SK-N-SH (cell line): ENCODE measurements around the gene RPGRIP1L. TPM values are rescaled to one million over a fixed set of nuclear protein-coding genes. Genes with fewer than 3 reads are reported as not detected.

ENCODE experiments used
- CTCF ChIA-PET: fragments of 300-600, 350-600 bp; formaldehyde crosslinking; extraction: SDS; loops from one replicate; lab custom pipeline; 2021; lab: Yijun Ruan, JAX
- POLR2A ChIA-PET: fragments of 350-600 bp; sonication (Branson Sonifier 250); formaldehyde crosslinking; extraction: SDS; loops from one replicate; lab custom pipeline; 2020; ENCODE audit warnings: antibody characterized with exemption, inconsistent platforms; lab: Yijun Ruan, JAX
- DNase-seq: peaks from one replicate; pipeline ENCODE4 v3.0.0; 2012
- H2AFZ ChIP-seq: fragments of 200-600 bp; sonication (generic); 2 replicates; pipeline ENCODE4 v1.8.1; 2016; ENCODE audit warnings: antibody characterized with exemption, mild to moderate bottlenecking, low read depth
- H3F3A ChIP-seq: fragments of 200-600 bp; sonication (generic); replicated peaks from 2 replicates; pipeline ENCODE3; 2016; ENCODE audit warnings: antibody characterized with exemption, mild to moderate bottlenecking; ENCODE audit not compliant: insufficient read depth
- H3K27ac ChIP-seq, 2 experiments: fragments of 200-500 bp in 1 of 2; fragments of 200-600 bp in 1 of 2; sonication (Bioruptor generic) in 1 of 2; sonication (generic), shearing (Covaris generic) in 1 of 2; 2 replicates each; pipeline versions ENCODE4 v1.5.1 to v1.6.1; 2014 to 2016; ENCODE audit warnings: low read depth in 2 of 2, inconsistent platforms in 1 of 2, low read length in 1 of 2, mild to moderate bottlenecking in 1 of 2, mixed read lengths in 1 of 2
- H3K27me3 ChIP-seq: fragments of 200-600 bp; sonication (generic), shearing (Covaris generic); 2 replicates; pipeline ENCODE4 v1.6.1; 2016; ENCODE audit warnings: mixed run types; ENCODE audit not compliant: insufficient read depth
- H3K36me3 ChIP-seq, 2 experiments: fragments of 200-500 bp in 1 of 2; fragments of 200-600 bp in 1 of 2; sonication (Bioruptor generic) in 1 of 2; sonication (generic) in 1 of 2; replicated peaks in 1 of 2; 2 replicates each; pipeline versions ENCODE3 to v1.5.1; 2014 to 2016; ENCODE audit warnings: low read length in 1 of 2, mild to moderate bottlenecking in 1 of 2; ENCODE audit not compliant: insufficient read depth in 2 of 2, control insufficient read depth in 1 of 2
- H3K4me1 ChIP-seq, 2 experiments: fragments of 200-500 bp in 1 of 2; fragments of 200-600 bp in 1 of 2; sonication (Bioruptor generic) in 1 of 2; sonication (generic), shearing (Covaris generic) in 1 of 2; 2 replicates each; pipeline versions ENCODE4 v1.5.1 to v1.6.1; 2014 to 2016; ENCODE audit warnings: low read depth in 1 of 2, low read length in 1 of 2, mixed run types in 1 of 2; ENCODE audit not compliant: insufficient read depth in 2 of 2, control insufficient read depth in 1 of 2
- H3K4me2 ChIP-seq: fragments of 200-600 bp; sonication (generic), shearing (Covaris generic); 2 replicates; pipeline ENCODE4 v1.6.1; 2017; ENCODE audit warnings: mixed run types
- H3K4me3 ChIP-seq, 2 experiments: fragments of 200-500 bp in 1 of 2; fragments of 200-600 bp in 1 of 2; sonication (Bioruptor generic) in 1 of 2; sonication (generic), shearing (Covaris generic) in 1 of 2; 2 replicates each; pipeline versions ENCODE4 v1.5.1 to v1.8.1; 2014 to 2016; ENCODE audit warnings: low read depth in 2 of 2, inconsistent platforms in 1 of 2, low read length in 1 of 2, mild to moderate bottlenecking in 1 of 2, mixed read lengths in 1 of 2, moderate library complexity in 1 of 2
- H3K79me2 ChIP-seq: fragments of 200-600 bp; sonication (generic); 2 replicates; pipeline ENCODE4 v1.8.1; 2017; ENCODE audit warnings: mild to moderate bottlenecking; ENCODE audit not compliant: insufficient read depth
- H3K9ac ChIP-seq: fragments of 200-600 bp; sonication (generic); 2 replicates; pipeline ENCODE4 v1.6.1; 2017; ENCODE audit warnings: mixed run types
- H3K9me2 ChIP-seq: fragments of 200-600 bp; sonication (generic); 2 replicates; pipeline ENCODE4 v1.6.1; 2017; ENCODE audit warnings: mixed run types
- H3K9me3 ChIP-seq: fragments of 200-600 bp; sonication (generic); 2 replicates; pipeline ENCODE4 v1.6.1; 2017; ENCODE audit warnings: mixed run types, mild to moderate bottlenecking, moderate library complexity
- H4K20me1 ChIP-seq: fragments of 200-600 bp; sonication (generic); 2 replicates; pipeline ENCODE4 v1.6.1; 2017; ENCODE audit warnings: mild to moderate bottlenecking, mixed run types; ENCODE audit not compliant: insufficient read depth
- ELF1 ChIP-seq: IDR thresholded peaks from 2 replicates; pipeline ENCODE4 v1.4.0; 2012
- EP300 ChIP-seq, 2 experiments: IDR thresholded peaks; 2 replicates each; pipeline versions ENCODE4 v1.4.0 to v1.6.1; 2012; ENCODE audit warnings: borderline replicate concordance in 1 of 2, low read depth in 1 of 2, low read length in 1 of 2
- EZH2phosphoT487 ChIP-seq: fragments of 200-600 bp; sonication (generic); IDR thresholded peaks from 2 replicates; pipeline ENCODE4 v1.6.1; 2017; ENCODE audit warnings: low read depth, mixed run types, mild to moderate bottlenecking, antibody characterized with exemption, moderate library complexity, borderline replicate concordance
- FOXJ3 ChIP-seq: sonication (generic); formaldehyde crosslinking; IDR thresholded peaks from 2 replicates; pipeline ENCODE4 v1.5.1; 2020; ENCODE audit warnings: mild to moderate bottlenecking, missing genetic modification reagents
- FOXM1 ChIP-seq: IDR thresholded peaks from 2 replicates; pipeline ENCODE4 v1.4.0; 2012; ENCODE audit warnings: low read depth, mild to moderate bottlenecking
- IRF3 ChIP-seq: fragments of 150-350 bp; IDR thresholded peaks from 2 replicates; pipeline ENCODE4 v1.6.1; 2016; ENCODE audit warnings: mild to moderate bottlenecking, low read depth, low read length
- MEF2A ChIP-seq: IDR thresholded peaks from 2 replicates; pipeline ENCODE4 v1.4.0; 2012; ENCODE audit warnings: low read depth, borderline replicate concordance
- MXI1 ChIP-seq: IDR thresholded peaks from 2 replicates; pipeline ENCODE4 v1.6.1; 2012; ENCODE audit warnings: mild to moderate bottlenecking, low read depth, low read length, improper control_type of control experiment
- NFIC ChIP-seq: IDR thresholded peaks from 2 replicates; pipeline ENCODE4 v1.4.0; 2012; ENCODE audit warnings: borderline replicate concordance
- NRF1 ChIP-seq: IDR thresholded peaks from 2 replicates; pipeline ENCODE4 v1.6.1; 2012; ENCODE audit warnings: low read depth, mild to moderate bottlenecking, low read length
- POLR2AphosphoS5 ChIP-seq: IDR thresholded peaks from 2 replicates; pipeline ENCODE4 v1.6.1; 2012; ENCODE audit warnings: low read depth, low read length
- REST ChIP-seq: IDR thresholded peaks from 2 replicates; pipeline ENCODE4 v1.6.1; 2012; ENCODE audit warnings: mild to moderate bottlenecking, low read depth, low read length, moderate library complexity
- RFX5 ChIP-seq: IDR thresholded peaks from 2 replicates; pipeline ENCODE4 v1.6.1; 2012; ENCODE audit warnings: mild to moderate bottlenecking, improper control_type of control experiment, low read length
- RXRA ChIP-seq: IDR thresholded peaks from 2 replicates; pipeline ENCODE4 v1.4.0; 2012; ENCODE audit warnings: low read depth, mild to moderate bottlenecking, borderline replicate concordance
- TAF1 ChIP-seq: IDR thresholded peaks from 2 replicates; pipeline ENCODE4 v1.6.1; 2012; ENCODE audit warnings: low read depth, mild to moderate bottlenecking, low read length, moderate library complexity, borderline replicate concordance
- TEAD4 ChIP-seq: IDR thresholded peaks from 2 replicates; pipeline ENCODE4 v1.4.0; 2012; ENCODE audit warnings: mild to moderate bottlenecking, borderline replicate concordance; ENCODE audit not compliant: insufficient read depth
- USF1 ChIP-seq: IDR thresholded peaks from 2 replicates; pipeline ENCODE4 v1.4.0; 2012; ENCODE audit warnings: low read depth, borderline replicate concordance
- YY1 ChIP-seq: IDR thresholded peaks from 2 replicates; pipeline ENCODE4 v1.4.0; 2012; ENCODE audit warnings: low read depth, mild to moderate bottlenecking
- WGBS: methylation state at CpG from one replicate; pipeline ENCODE4 v1.1.6; 2017; ENCODE audit warnings: low lambda C conversion rate; 5-methylcytosine and 5-hydroxymethylcytosine counted together
- polyA plus RNA-seq, 3 experiments: library from polyadenylated mRNA; depleted of rRNA; stranded (reverse); fragments of >200 nt; gene quantifications; 2 replicates each; pipeline ENCODE4 v1.2.3, GENCODE V29; 2012
- TF ChIP-seq, protein P1 (sequence below): fragments of 200-600 bp; sonication (generic); IDR thresholded peaks from 2 replicates; pipeline ENCODE4 v1.6.1; 2017; ENCODE audit warnings: antibody characterized with exemption, mild to moderate bottlenecking, moderate library complexity
- TF ChIP-seq, protein P2 (sequence below): IDR thresholded peaks from 2 replicates; pipeline ENCODE4 v1.4.0; 2012; ENCODE audit warnings: low read depth

RPGRIP1L gene
- polyA plus RNA-seq, 1 of the 3 experiments (the other 2 are of a cell fraction), result 5.7 TPM

DNA sequence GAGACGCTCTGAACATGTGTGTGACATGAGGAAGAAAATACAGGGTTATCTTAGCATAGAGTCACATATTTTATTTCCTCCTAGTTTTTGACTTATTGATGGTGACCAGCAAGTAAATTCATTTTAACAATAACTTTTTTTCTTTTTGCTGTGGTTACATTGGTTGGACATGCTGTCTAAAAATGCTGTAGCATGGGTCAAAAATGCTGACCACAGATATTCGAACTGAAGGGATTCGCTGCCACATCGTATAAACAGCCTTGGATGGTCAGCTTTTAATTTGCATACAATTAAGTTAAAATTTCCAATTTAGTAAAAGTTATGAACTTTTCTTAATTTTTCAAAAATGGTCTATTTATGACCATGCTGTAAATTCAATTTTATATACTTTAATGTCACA is 30.5 kb downstream of the RPGRIP1L start:
- TF ChIP-seq IRF3 (no peak), NRF1 (no peak), USF1 (no peak), TEAD4 (no peak), ELF1 (no peak), RXRA (no peak), MEF2A (no peak), TAF1 (no peak), REST (no peak), POLR2AphosphoS5 (no peak), FOXJ3 (CRISPR knock-in tag) (no peak), YY1 (no peak), EP300 (IDR thresholded peaks at IDR 0.05; ENCODE audit: borderline replicate concordance in 1 of 2, low read depth in 1 of 2, low read length in 1 of 2) (no peak), EZH2phosphoT487 (no peak), NFIC (no peak), RFX5 (no peak), MXI1 (no peak), FOXM1 (no peak)
- TF ChIP-seq, protein P1, sequence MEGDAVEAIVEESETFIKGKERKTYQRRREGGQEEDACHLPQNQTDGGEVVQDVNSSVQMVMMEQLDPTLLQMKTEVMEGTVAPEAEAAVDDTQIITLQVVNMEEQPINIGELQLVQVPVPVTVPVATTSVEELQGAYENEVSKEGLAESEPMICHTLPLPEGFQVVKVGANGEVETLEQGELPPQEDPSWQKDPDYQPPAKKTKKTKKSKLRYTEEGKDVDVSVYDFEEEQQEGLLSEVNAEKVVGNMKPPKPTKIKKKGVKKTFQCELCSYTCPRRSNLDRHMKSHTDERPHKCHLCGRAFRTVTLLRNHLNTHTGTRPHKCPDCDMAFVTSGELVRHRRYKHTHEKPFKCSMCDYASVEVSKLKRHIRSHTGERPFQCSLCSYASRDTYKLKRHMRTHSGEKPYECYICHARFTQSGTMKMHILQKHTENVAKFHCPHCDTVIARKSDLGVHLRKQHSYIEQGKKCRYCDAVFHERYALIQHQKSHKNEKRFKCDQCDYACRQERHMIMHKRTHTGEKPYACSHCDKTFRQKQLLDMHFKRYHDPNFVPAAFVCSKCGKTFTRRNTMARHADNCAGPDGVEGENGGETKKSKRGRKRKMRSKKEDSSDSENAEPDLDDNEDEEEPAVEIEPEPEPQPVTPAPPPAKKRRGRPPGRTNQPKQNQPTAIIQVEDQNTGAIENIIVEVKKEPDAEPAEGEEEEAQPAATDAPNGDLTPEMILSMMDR, result no peak
- TF ChIP-seq, protein P2, sequence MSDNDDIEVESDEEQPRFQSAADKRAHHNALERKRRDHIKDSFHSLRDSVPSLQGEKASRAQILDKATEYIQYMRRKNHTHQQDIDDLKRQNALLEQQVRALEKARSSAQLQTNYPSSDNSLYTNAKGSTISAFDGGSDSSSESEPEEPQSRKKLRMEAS, result no peak
- peaks cover 6 to 28% of the 10 kb centered on the region in 2 experiments for H3K36me3 ChIP-seq
- CTCF ChIA-PET, result no interaction called here

More for the DNA sequence above, 30.5 kb downstream of the RPGRIP1L start:
- no peaks in the 10 kb centered on the region for H3K9me3 ChIP-seq
- WGBS, result 97% methylated on average over 4 of the region's 4 CpGs
- H3K9me2 ChIP-seq, result no peaks in the 10 kb centered on the region
- no peak for DNase-seq
- no peak overlapping the region for H3K27ac ChIP-seq
- no peaks in the 10 kb centered on the region for H4K20me1 ChIP-seq
- H3K79me2 ChIP-seq, result no peaks in the 10 kb centered on the region
- H3K4me1 ChIP-seq, result peaks cover 0 to 3% of the 10 kb centered on the region in 2 experiments; a peak in 2 of 4 replicates
- H3F3A ChIP-seq, result no peaks in the 10 kb centered on the region
- H3K27me3 ChIP-seq, result no peaks in the 10 kb centered on the region
- POLR2A ChIA-PET, result no interaction called here
- no peak overlapping the region for H2AFZ ChIP-seq
- H3K4me3 ChIP-seq, result no peak overlapping the region
- H3K9ac ChIP-seq, result no peak overlapping the region
- no peak overlapping the region for H3K4me2 ChIP-seq
